NCI-H1048 (cell line): ENCODE measurements around the gene SYCN.
"Not testable (repeated sequence)": the region's sequence is repeated elsewhere in the genome, so short reads cannot be mapped to it uniquely, and the experiment has no call there.

Experiments used
- DNase-seq: peaks from one replicate; lab custom pipeline; 2025; lab: John Stamatoyannopoulos, UW

The SYCN gene

GRCh38 chr19:39224910-39225309 lies 20.8 kb upstream of the SYCN start:
- DNase-seq: no peak

GRCh38 chr19:39223703-39224279 lies 19.7 kb upstream of the SYCN start:
- DNase-seq: no peak

- DNase-seq: not testable (repeated sequence)
Observed at GRCh38 chr19:39219108-39219507, 15.0 kb upstream of the SYCN start.

GRCh38 chr19:39218230-39219007 lies 14.4 kb upstream of the SYCN start:
- DNase-seq: no peak

- no peak for DNase-seq
Observed at GRCh38 chr19:39217094-39217493, 13.0 kb upstream of the SYCN start.

GRCh38 chr19:39215323-39215722 lies 11.3 kb upstream of the SYCN start:
- DNase-seq: not testable (repeated sequence)

GRCh38 chr19:39212375-39212742 lies 8.3 kb upstream of the SYCN start:
- no peak for DNase-seq

- no peak for DNase-seq
Observed at GRCh38 chr19:39211731-39212374, 7.8 kb upstream of the SYCN start.

- no peak for DNase-seq
Observed at GRCh38 chr19:39209196-39209595, 5.1 kb upstream of the SYCN start.

GRCh38 chr19:39208175-39208795 lies 4.2 kb upstream of the SYCN start:
- no peak for DNase-seq

GRCh38 chr19:39207293-39207836 lies 3.3 kb upstream of the SYCN start:
- no peak for DNase-seq

GRCh38 chr19:39206122-39206521 lies 2.1 kb upstream of the SYCN start:
- no peak for DNase-seq

- no peak for DNase-seq
Observed at GRCh38 chr19:39205449-39205764, 1.3 kb upstream of the SYCN start.

GRCh38 chr19:39202998-39203355 lies 1.1 kb downstream of the SYCN start:
- no peak for DNase-seq

- no peak for DNase-seq
Observed at GRCh38 chr19:39200803-39201115, 3.3 kb downstream of the SYCN start.

GRCh38 chr19:39200066-39200802 lies 3.8 kb downstream of the SYCN start:
- DNase-seq: no peak

GRCh38 chr19:39199025-39199424 lies 5.0 kb downstream of the SYCN start:
- DNase-seq: no peak

GRCh38 chr19:39197808-39198207 lies 6.3 kb downstream of the SYCN start:
- no peak for DNase-seq

GRCh38 chr19:39196860-39197562 lies 7.1 kb downstream of the SYCN start, which contains the start of gene NCCRP1:
TSS of gene NCCRP1 (plus strand) at chr19:39196964. CDS start at chr19:39196983, 19 bp downstream.
- no peak for DNase-seq

- DNase-seq: no peak
Observed at GRCh38 chr19:39196320-39196719, 7.7 kb downstream of the SYCN start.

- no peak for DNase-seq
Observed at GRCh38 chr19:39195755-39196154, 8.3 kb downstream of the SYCN start.
